RWPE2 (cell line): Measurements from ENCODE around the gene CLHC1.

Experiments
- ATAC-seq: fragments of 200-7000 bp; cut with Tn5 transposase; 3 replicates; pipeline ENCODE4 v1.9.1; 2021; ENCODE audit warnings: low read depth
- DNase-seq: peaks from one replicate; pipeline ENCODE4 v3.0.0-alpha.2; 2020; ENCODE audit warnings: low spot score
- H3K27ac ChIP-seq: fragments of 450-650 bp; 2 replicates; pipeline ENCODE4 v1.5.1; 2017; ENCODE audit warnings: mild to moderate bottlenecking; ENCODE audit not compliant: poor library complexity, severe bottlenecking
- H3K27me3 ChIP-seq: fragments of 250-450 bp; sonication (Bioruptor Pico); 2 replicates; pipeline ENCODE4 v1.5.1; 2021; ENCODE audit warnings: mild to moderate bottlenecking, moderate library complexity; ENCODE audit not compliant: insufficient read depth, poor library complexity, severe bottlenecking
- H3K36me3 ChIP-seq: fragments of 250-450 bp; sonication (Bioruptor Pico); 2 replicates; pipeline ENCODE4 v1.5.1; 2020; ENCODE audit warnings: low read depth, mild to moderate bottlenecking, moderate library complexity
- H3K4me1 ChIP-seq: fragments of 250-450 bp; sonication (Bioruptor Pico); 2 replicates; pipeline ENCODE4 v1.5.1; 2021; ENCODE audit warnings: mild to moderate bottlenecking, moderate library complexity; ENCODE audit not compliant: insufficient read depth, poor library complexity, severe bottlenecking
- H3K4me3 ChIP-seq: fragments of 250-450 bp; sonication (Bioruptor Pico); 2 replicates; pipeline ENCODE4 v1.5.1; 2021; ENCODE audit warnings: mild to moderate bottlenecking, moderate library complexity; ENCODE audit not compliant: severe bottlenecking
- H3K9me3 ChIP-seq: fragments of 250-450 bp; sonication (Bioruptor Pico); 2 replicates; pipeline ENCODE4 v1.5.1; 2021; ENCODE audit warnings: mild to moderate bottlenecking, moderate library complexity; ENCODE audit not compliant: severe bottlenecking
- TF ChIP-seq, protein P1 (sequence below): fragments of 450-650 bp; IDR thresholded peaks from one replicate; pipeline ENCODE4 v1.5.1; 2017; ENCODE audit warnings: mild to moderate bottlenecking, moderate library complexity; ENCODE audit not compliant: poor library complexity, severe bottlenecking

CLHC1 gene

DNA sequence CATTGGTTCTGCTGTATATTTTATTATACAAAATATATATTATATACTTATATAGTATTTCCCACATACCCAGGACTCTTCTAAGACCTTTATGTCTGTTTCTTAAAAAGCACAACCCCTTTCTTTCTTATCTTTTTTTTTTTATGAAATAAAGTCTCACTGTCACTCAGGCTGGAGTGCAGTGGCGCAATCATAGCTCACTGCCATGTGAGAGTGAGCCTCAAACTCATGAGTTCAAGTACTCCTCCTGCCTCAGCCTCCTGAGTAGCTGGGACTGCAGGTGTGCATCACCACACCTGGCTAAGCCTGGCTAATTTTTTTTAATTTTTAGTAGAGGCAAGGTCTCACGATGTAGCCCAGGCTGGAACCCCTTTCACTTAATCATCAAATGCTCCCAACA, 72.3 kb downstream of the CLHC1 start:
- DNase-seq: no peak
- no peak overlapping the region for H3K4me3 ChIP-seq
- H3K9me3 ChIP-seq: no peaks in the 10 kb centered on the region
- TF ChIP-seq, protein P1, sequence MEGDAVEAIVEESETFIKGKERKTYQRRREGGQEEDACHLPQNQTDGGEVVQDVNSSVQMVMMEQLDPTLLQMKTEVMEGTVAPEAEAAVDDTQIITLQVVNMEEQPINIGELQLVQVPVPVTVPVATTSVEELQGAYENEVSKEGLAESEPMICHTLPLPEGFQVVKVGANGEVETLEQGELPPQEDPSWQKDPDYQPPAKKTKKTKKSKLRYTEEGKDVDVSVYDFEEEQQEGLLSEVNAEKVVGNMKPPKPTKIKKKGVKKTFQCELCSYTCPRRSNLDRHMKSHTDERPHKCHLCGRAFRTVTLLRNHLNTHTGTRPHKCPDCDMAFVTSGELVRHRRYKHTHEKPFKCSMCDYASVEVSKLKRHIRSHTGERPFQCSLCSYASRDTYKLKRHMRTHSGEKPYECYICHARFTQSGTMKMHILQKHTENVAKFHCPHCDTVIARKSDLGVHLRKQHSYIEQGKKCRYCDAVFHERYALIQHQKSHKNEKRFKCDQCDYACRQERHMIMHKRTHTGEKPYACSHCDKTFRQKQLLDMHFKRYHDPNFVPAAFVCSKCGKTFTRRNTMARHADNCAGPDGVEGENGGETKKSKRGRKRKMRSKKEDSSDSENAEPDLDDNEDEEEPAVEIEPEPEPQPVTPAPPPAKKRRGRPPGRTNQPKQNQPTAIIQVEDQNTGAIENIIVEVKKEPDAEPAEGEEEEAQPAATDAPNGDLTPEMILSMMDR: no peak
- no peak for ATAC-seq
- no peaks in the 10 kb centered on the region for H3K27me3 ChIP-seq
- peaks cover 14% of the 10 kb centered on the region for H3K4me1 ChIP-seq
- no peaks in the 10 kb centered on the region for H3K36me3 ChIP-seq
- no peak overlapping the region for H3K27ac ChIP-seq

DNA sequence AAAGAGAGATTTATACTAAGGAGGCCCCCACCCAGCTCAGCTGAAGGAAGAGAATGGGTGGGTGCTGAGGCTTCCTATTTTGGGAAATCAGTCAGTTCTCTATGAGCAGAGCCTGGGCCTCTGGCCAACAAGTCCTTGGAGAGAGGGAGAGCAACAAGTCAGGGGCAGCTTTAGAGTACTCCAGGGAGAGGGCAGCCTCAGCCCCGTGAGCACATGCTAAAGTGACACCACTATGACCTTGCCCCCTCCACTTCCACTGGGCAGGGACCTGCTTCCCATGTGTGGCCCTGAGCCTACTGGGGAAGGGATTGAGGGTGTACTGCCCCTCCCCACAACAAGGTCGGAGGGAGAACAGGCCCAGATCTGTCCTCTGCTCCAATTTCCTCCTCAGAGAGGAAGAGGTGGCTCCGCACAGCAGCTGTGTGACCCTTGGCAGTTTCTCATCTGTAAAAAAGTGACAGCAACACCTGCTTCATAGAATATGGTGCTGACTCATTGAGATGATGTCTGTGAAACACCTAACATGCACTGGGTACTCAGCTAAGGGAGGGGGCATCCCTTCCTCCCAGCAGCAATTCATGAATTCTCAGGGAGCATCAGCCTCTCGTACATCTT, 72.9 kb downstream of the CLHC1 start:
- H3K4me3 ChIP-seq: no peak overlapping the region
- H3K4me1 ChIP-seq: peaks cover 21% of the 10 kb centered on the region
- ATAC-seq (no peak), DNase-seq (no peak)
- TF ChIP-seq, protein P1: no peak
- H3K36me3 ChIP-seq: no peaks in the 10 kb centered on the region
- no peaks in the 10 kb centered on the region for H3K27me3 ChIP-seq
- no peak overlapping the region for H3K27ac ChIP-seq
- no peaks in the 10 kb centered on the region for H3K9me3 ChIP-seq

DNA sequence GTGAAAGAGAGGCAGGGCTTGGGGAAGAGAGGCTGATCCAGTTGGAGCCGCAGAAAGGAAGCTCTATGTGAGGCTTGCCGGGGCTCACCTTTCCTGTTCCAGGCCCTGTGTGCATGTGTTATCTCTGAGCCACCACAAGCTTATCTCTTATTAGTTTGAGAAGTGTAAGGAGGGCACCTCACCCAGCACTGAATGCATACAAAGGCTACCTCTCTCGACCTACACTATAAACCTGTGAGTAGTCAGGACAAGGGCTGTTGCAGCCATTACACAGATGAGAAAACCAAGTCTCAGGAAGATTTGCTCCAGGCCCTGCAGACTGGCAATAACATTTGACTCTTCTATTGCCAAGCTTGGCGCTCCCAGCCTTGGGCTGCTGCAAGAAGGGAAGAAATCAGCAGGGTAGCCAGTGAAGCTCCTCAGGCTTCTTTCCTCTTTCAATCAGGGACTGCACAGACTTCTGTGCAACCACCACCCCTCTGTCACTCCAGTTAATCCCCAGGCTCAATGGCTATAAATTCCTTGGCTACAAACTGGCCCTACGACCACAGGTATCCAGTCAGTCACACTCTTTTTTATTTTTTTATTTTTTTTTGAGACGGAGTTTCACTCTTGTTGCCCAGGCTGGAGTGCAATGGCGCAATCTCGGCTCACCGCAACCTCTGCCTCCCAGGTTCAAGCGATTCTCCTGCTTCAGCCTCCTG, 73.8 kb downstream of the CLHC1 start:
- Histone ChIP-seq H3K27me3 (no peaks in the 10 kb centered on the region), H3K4me3 (no peak overlapping the region), H3K27ac (no peak overlapping the region), H3K4me1 (peaks cover 29% of the 10 kb centered on the region), H3K9me3 (no peaks in the 10 kb centered on the region), H3K36me3 (no peaks in the 10 kb centered on the region)
- ATAC-seq (no peak), DNase-seq (no peak)
- TF ChIP-seq, protein P1: no peak

DNA sequence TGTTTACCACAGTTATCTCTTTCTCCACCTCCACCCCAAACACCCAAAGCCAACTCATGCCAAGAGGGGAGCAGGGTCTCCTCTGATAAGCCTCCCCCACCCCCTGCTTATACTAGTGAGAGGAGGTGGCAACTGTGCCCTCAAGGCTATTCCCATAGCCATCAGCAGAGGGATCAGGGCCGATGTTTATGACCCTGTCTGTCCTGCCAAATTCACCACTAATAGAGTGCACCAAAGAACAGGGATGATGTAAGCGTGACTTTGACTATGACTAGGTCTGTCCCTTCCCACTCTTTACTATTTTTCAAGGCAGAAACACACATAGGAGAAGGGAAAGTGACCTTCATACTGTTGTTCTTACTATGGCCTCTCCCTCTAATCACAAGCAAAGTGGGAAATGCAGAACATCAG, 74.6 kb downstream of the CLHC1 start:
- Histone ChIP-seq H3K4me1 (peaks cover 30% of the 10 kb centered on the region), H3K27me3 (no peaks in the 10 kb centered on the region), H3K9me3 (no peaks in the 10 kb centered on the region), H3K36me3 (no peaks in the 10 kb centered on the region), H3K27ac (no peak overlapping the region), H3K4me3 (no peak overlapping the region)
- peak; percentile 28; the same call in 2 of the 3 replicates for ATAC-seq
- TF ChIP-seq, protein P1: no peak
- DNase-seq: no peak

DNA sequence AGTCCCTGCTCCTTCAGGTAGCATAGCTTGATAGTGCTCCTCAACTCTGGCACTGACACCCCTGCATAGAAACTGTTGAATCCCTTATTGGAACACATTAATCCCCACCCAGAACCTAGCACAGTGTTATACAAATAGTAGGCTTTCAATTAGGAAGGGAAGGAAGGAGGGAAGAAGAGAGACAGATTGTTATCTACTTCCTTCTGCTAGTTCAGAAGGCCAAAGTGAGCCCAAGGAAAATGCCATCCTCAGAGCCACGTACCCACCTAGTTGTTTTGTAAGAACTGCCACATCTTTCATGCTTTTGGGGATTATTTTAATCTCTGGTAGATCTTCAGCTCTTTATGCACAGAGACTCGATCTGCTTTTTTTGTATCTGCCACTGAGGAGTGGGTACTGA, 75.1 kb downstream of the CLHC1 start:
- no peak for DNase-seq
- TF ChIP-seq, protein P1: no peak
- Histone ChIP-seq H3K4me1 (peaks cover 30% of the 10 kb centered on the region), H3K36me3 (no peaks in the 10 kb centered on the region), H3K4me3 (no peak overlapping the region), H3K9me3 (no peaks in the 10 kb centered on the region), H3K27me3 (no peaks in the 10 kb centered on the region), H3K27ac (no peak overlapping the region)
- ATAC-seq: no peak
